ENCODE measurements around the gene XAGE5.
A peak's percentile ranks its signal among the peaks of the same experiment; 100 is the strongest.
"Not testable (repeated sequence)": the region's sequence is repeated elsewhere in the genome, so short reads cannot be mapped to it uniquely, and the experiment has no call there.

The XAGE5 gene, protein sequence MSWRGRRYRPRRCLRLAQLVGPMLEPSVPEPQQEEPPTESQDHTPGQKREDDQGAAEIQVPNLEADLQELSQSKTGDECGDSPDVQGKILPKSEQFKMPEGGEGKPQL

DNA sequence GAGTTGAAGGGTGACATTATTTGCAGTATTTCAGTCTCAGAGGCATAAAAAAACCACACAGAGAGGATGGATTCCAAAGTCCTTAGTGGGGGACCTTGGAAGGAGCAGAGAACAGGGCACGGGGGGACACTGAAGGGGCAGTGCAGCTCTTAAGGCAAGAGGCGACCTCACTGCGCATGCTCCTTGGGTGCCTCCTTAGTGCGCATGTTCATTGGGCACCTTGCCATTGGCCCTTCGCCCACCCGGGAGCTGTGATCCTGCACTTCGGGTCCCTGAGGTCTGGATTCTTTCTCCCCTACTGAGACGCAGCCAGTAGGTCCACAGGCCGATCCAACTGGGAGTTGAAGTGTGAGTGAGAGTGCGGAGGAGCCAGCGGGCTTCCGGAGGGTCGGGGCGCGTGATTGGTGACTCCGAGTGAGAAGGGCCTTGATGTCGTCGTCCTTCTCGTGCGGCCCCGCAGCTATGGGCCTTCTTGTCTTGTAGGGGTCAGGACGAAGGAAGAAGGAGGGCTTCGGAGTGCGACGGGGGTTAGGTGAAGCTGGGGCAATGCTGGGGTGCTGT, at the start of gene XAGE5:
Gene XAGE5 (plus strand): TSS at position 223 of the 561 bp plus-strand sequence. CDS start 1,280 bp downstream, outside the sequence.
- Mint-ChIP-seq H3K27me3 (ENCODE audit: low read depth) (peaks cover 2% of the 10 kb centered on the region), H3K4me3 (no peak within 1 kb of the TSS), H3K4me1 (ENCODE audit: low read depth) (no peaks in the 10 kb centered on the region), H3K36me3 (ENCODE audit: low read depth) (no peaks in the 10 kb centered on the region), H3K27ac (no peak within 1 kb of the TSS), H3K9me3 (no peaks in the 10 kb centered on the region)
- no peak for DNase-seq (ENCODE audit: low spot score)

- not testable (repeated sequence) for DNase-seq (ENCODE audit: low spot score); H3K9me3 Mint-ChIP-seq; H3K27me3 Mint-ChIP-seq (ENCODE audit: low read depth); H3K4me1 Mint-ChIP-seq (ENCODE audit: low read depth); H3K36me3 Mint-ChIP-seq (ENCODE audit: low read depth); H3K4me3 Mint-ChIP-seq; H3K27ac Mint-ChIP-seq
These were observed 45.1 kb upstream of the XAGE5 start for GRCh38 chrX:52765983-52766382.

DNA sequence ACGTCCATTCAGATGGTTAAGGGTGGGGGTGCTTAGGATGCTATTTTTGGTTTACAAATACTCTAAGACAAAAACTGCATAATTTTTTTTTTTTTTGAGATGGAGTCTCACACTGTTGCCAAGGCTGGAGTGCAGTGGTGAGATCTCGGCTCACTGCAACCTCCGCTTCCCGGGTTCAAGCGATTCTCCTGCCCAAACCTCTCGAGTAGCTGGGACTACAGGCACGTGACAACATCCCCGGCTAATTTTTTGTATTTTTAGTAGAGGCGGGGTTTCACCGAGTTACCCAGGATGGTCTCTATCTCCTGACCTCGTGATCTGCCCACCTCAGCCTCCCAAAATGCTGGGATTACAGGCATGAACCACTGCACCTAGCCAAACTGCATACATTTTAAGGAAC, 37.6 kb upstream of the XAGE5 start:
- H3K27ac Mint-ChIP-seq; H3K36me3 Mint-ChIP-seq (ENCODE audit: low read depth); DNase-seq (ENCODE audit: low spot score); H3K4me1 Mint-ChIP-seq (ENCODE audit: low read depth); H3K4me3 Mint-ChIP-seq; H3K27me3 Mint-ChIP-seq (ENCODE audit: low read depth); H3K9me3 Mint-ChIP-seq: not testable (repeated sequence)

GRCh38 chrX:52797327-52797726, 13.8 kb upstream of the XAGE5 start, which contains the start of gene SPANXN5:
Gene SPANXN5, minus strand, starts transcription at chrX:52797427. Its CDS starts 79 bp downstream, at chrX:52797348.
- not testable (repeated sequence) for H3K36me3 Mint-ChIP-seq (ENCODE audit: low read depth); H3K27me3 Mint-ChIP-seq (ENCODE audit: low read depth); DNase-seq (ENCODE audit: low spot score); H3K4me1 Mint-ChIP-seq (ENCODE audit: low read depth); H3K27ac Mint-ChIP-seq; H3K4me3 Mint-ChIP-seq; H3K9me3 Mint-ChIP-seq

DNA sequence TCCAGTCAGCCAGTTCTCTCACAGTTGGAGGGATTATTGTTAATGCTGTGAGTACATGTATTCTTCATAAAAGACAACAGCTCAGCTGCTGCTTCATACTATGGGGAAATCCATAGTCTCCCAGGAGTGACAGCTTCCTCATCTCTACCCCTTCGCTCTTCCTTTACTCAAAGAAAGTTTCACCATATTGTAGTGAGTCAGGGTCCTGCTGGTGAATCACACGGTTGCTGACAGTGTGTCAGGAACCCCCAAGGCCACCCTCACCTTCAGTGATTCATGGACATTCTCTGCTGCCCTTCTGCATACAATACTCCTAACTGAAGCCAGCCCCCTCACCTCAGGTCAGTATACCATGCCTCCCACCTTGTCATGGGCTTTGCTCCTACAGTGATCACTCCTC, 6.2 kb upstream of the XAGE5 start:
- not testable (repeated sequence) for H3K27me3 Mint-ChIP-seq (ENCODE audit: low read depth); H3K4me3 Mint-ChIP-seq; DNase-seq (ENCODE audit: low spot score); H3K4me1 Mint-ChIP-seq (ENCODE audit: low read depth); H3K36me3 Mint-ChIP-seq (ENCODE audit: low read depth); H3K27ac Mint-ChIP-seq; H3K9me3 Mint-ChIP-seq

DNA sequence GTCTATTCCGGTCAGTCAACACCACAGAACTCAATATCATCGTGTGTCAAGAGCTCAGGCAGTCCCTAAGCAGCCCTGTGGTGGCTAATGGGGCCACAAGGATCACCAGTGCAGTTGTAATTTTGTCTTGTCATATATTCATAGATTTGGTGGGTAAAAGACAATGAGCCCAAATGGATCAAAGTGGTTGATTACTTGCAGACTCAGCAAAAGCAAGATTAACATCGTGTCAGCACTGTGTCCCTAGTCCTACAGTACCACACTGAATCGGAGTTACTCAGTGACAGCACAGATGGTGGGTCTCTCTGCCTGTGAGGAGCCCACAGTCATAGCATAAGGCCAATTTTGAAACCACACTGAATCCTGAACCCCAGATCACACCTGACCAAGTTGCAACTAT, 8.7 kb downstream of the XAGE5 start:
- DNase-seq (ENCODE audit: low spot score) = no peak
- peaks cover 3% of the 10 kb centered on the region for H3K27me3 Mint-ChIP-seq (ENCODE audit: low read depth)
- H3K27ac Mint-ChIP-seq = no peak overlapping the region
- H3K4me1 Mint-ChIP-seq (ENCODE audit: low read depth) = peaks cover 4% of the 10 kb centered on the region
- H3K36me3 Mint-ChIP-seq (ENCODE audit: low read depth) = no peaks in the 10 kb centered on the region
- no peaks in the 10 kb centered on the region for H3K9me3 Mint-ChIP-seq
- no peak overlapping the region for H3K4me3 Mint-ChIP-seq

DNA sequence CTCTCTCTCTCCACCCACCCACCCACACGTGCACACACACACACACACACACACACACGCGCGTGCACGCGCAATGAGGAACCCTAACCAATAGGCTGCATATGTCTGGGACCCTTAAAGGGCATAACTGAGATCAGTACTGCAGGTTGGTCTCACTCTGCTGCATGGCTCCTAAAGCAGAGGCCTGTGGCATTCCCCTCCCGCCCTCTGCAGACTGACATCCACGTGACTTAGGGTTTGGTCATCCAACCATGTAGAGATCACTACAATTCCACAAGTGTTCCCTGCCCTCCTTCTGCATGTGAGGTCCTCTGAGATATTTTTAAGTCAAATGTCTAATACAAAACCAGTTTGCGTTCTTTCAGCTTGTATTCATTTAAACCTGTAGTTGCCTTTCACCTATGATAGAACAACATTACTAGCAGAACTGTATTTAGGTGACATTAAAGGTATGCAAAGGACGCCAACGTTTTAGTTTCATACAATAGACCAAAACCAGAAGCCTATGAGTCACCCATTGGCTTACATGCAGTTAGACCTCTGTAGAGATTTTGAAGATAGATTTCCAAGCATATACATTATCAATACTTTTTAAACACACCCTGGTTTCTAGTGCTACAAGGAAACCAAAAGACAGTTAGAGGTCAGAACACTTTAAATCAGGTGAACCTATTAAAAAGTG, 10.1 kb downstream of the XAGE5 start:
- H3K4me3 Mint-ChIP-seq = no peak overlapping the region
- H3K36me3 Mint-ChIP-seq (ENCODE audit: low read depth) = no peaks in the 10 kb centered on the region
- DNase-seq (ENCODE audit: low spot score) = no peak
- no peaks in the 10 kb centered on the region for H3K9me3 Mint-ChIP-seq
- H3K27me3 Mint-ChIP-seq (ENCODE audit: low read depth) = no peaks in the 10 kb centered on the region
- peaks cover 4% of the 10 kb centered on the region for H3K4me1 Mint-ChIP-seq (ENCODE audit: low read depth)
- H3K27ac Mint-ChIP-seq = peak overlapping the region; percentile 15

DNA sequence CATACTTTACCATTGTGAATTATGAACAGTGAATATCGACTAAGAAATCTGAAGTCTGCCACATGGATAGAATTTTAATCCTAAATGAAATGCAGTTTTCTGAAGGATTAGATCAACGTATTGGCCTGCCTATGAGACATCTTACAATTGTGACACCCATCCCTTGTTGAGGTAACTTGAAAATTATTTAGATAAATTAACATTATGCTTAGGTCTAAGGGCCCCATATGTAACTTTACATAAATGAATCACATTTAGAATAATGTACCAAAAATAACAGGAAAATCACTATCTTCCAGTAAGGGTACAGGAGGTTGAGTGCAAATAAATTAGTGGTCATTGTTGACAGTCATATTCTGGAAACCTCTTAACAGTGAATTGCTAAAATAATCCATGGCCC, 13.5 kb downstream of the XAGE5 start:
- Mint-ChIP-seq H3K9me3 (no peaks in the 10 kb centered on the region), H3K27me3 (ENCODE audit: low read depth) (no peaks in the 10 kb centered on the region), H3K27ac (no peak overlapping the region)

DNA sequence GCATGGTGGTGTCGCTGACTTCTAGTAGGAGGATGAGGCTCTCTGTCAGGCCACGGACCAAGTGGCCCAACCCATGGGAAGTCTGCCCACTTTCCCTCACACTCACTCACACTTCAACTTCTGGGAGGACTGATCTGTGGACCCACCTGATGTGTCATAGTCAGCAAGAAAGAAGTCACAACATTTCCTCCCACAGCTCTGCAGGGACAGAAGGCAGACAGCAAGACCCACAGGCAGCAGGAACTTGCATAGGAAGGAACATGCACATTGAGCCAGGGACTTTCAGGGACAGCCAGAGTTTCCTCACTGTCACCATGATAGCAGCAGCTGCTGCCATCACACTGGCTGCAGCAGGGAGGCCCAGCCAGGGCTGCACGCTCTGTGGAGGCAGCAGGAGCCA, 19.5 kb downstream of the XAGE5 start:
- Mint-ChIP-seq H3K9me3 (no peaks in the 10 kb centered on the region), H3K4me3 (no peak overlapping the region), H3K27ac (no peak overlapping the region), H3K4me1 (ENCODE audit: low read depth) (no peaks in the 10 kb centered on the region), H3K27me3 (ENCODE audit: low read depth) (no peaks in the 10 kb centered on the region), H3K36me3 (ENCODE audit: low read depth) (no peaks in the 10 kb centered on the region)
- no peak for DNase-seq (ENCODE audit: low spot score)

More for the DNA sequence above, 13.5 kb downstream of the XAGE5 start:
- DNase-seq (ENCODE audit: low spot score) = no peak
- Mint-ChIP-seq H3K4me3 (no peak overlapping the region), H3K4me1 (ENCODE audit: low read depth) (peaks cover 4% of the 10 kb centered on the region), H3K36me3 (ENCODE audit: low read depth) (no peaks in the 10 kb centered on the region)

GRCh38 chrX:52839137-52839536, 28.1 kb downstream of the XAGE5 start:
- Mint-ChIP-seq H3K27me3 (ENCODE audit: low read depth) (peaks cover 2% of the 10 kb centered on the region), H3K27ac (no peak overlapping the region), H3K4me1 (ENCODE audit: low read depth) (no peaks in the 10 kb centered on the region), H3K9me3 (no peaks in the 10 kb centered on the region), H3K4me3 (no peak overlapping the region), H3K36me3 (ENCODE audit: low read depth) (no peaks in the 10 kb centered on the region)
- no peak for DNase-seq (ENCODE audit: low spot score)

DNA sequence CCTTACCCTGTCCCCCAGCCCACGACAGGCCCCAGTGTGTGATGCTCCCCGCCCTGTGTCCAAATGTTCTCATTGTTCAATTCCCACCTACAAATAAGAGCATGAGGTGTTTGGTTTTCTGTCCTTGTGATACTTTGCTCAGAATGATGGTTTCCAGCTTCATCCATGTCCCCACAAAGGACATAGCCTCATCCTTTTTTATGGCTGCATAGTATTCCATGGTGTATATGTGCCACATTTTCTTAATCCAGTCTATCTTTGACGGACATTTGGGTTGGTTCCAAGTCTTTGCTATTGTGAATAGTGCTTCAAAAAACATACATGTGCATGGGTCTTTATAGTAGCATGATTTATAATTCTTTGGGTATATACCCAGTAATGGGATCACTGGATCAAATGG, 32.5 kb downstream of the XAGE5 start:
- H3K27ac Mint-ChIP-seq = not testable (repeated sequence)

GRCh38 chrX:52852110-52852860, 41.2 kb downstream of the XAGE5 start:
- H3K9me3 Mint-ChIP-seq = no peaks in the 10 kb centered on the region
- H3K36me3 Mint-ChIP-seq (ENCODE audit: low read depth) = no peaks in the 10 kb centered on the region
- H3K27ac Mint-ChIP-seq = no peak overlapping the region
- no peaks in the 10 kb centered on the region for H3K4me1 Mint-ChIP-seq (ENCODE audit: low read depth)
- H3K4me3 Mint-ChIP-seq = no peak overlapping the region
- H3K27me3 Mint-ChIP-seq (ENCODE audit: low read depth) = no peaks in the 10 kb centered on the region
- DNase-seq (ENCODE audit: low spot score) = no peak

More for the DNA sequence above, 32.5 kb downstream of the XAGE5 start:
- H3K4me1 Mint-ChIP-seq (ENCODE audit: low read depth); H3K9me3 Mint-ChIP-seq; H3K27me3 Mint-ChIP-seq (ENCODE audit: low read depth); DNase-seq (ENCODE audit: low spot score); H3K4me3 Mint-ChIP-seq; H3K36me3 Mint-ChIP-seq (ENCODE audit: low read depth): not testable (repeated sequence)

DNA sequence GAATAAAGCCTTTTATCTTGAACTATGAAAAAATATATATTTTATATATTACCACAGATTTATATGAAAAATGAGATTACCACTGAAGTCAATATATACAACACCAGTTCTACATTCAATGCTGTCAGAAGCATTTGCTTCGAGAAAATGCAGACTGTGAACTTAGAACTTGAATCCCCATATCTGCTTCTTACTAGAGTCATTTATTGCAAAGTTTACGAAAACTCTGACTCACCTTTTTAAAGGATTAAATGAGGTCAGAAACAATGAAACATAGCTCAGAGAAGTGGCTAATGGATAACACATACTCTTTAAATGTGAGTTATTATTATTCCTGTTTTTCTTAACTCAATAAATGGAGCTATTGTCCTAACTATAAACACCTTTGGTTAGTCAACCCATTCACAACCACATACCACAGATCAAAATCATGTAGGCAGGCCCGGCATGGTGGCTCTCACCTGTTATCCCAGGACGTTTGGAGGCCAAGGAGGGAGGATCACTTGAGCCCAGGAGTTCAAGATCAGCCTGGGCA, 46.0 kb downstream of the XAGE5 start:
- not testable (repeated sequence) for H3K9me3 Mint-ChIP-seq; H3K36me3 Mint-ChIP-seq (ENCODE audit: low read depth); H3K4me3 Mint-ChIP-seq; DNase-seq (ENCODE audit: low spot score); H3K27me3 Mint-ChIP-seq (ENCODE audit: low read depth); H3K27ac Mint-ChIP-seq; H3K4me1 Mint-ChIP-seq (ENCODE audit: low read depth)

- DNase-seq (ENCODE audit: low spot score) = no peak
- Mint-ChIP-seq H3K27ac (no peak overlapping the region), H3K36me3 (ENCODE audit: low read depth) (no peaks in the 10 kb centered on the region), H3K4me3 (no peak overlapping the region), H3K27me3 (ENCODE audit: low read depth) (peaks cover 3% of the 10 kb centered on the region), H3K9me3 (no peaks in the 10 kb centered on the region), H3K4me1 (ENCODE audit: low read depth) (no peaks in the 10 kb centered on the region)
These were observed 54.4 kb downstream of the XAGE5 start for GRCh38 chrX:52865343-52865998.
